Kidney epithelial cell (primary cell): ENCODE data around the gene SIRPB1. TPM values are rescaled to one million over a fixed set of nuclear protein-coding genes. Genes with fewer than 3 reads are reported as not detected.
"Not testable (repeated sequence)": the region's sequence is repeated elsewhere in the genome, so short reads cannot be mapped to it uniquely, and the experiment has no call there.

ENCODE experiments used
- DNase-seq: peaks from one replicate; pipeline ENCODE4 v3.0.0-alpha.2; 2010; ENCODE audit warnings: low read depth
- H3K27me3 ChIP-seq: 2 replicates; pipeline ENCODE4 v1.6.0; 2011; ENCODE audit warnings: low read length; ENCODE audit not compliant: control insufficient read depth, insufficient read depth
- H3K36me3 ChIP-seq: 2 replicates; pipeline ENCODE4 v1.5.1; 2011; ENCODE audit warnings: low read length; ENCODE audit not compliant: control insufficient read depth, insufficient read depth
- H3K4me3 ChIP-seq: 2 replicates; pipeline ENCODE4 v1.5.1; 2011; ENCODE audit warnings: low read depth, mild to moderate bottlenecking, control low read depth, low read length
- CTCF ChIP-seq: IDR thresholded peaks from 2 replicates; pipeline ENCODE4 v1.5.1; 2011; ENCODE audit warnings: mild to moderate bottlenecking, moderate library complexity, low read length, control low read depth, inconsistent platforms; ENCODE audit not compliant: insufficient read depth, poor library complexity, severe bottlenecking
- total RNA-seq: library from RNA; depleted of rRNA; stranded (reverse); fragments of >200 nt; gene quantifications from 2 replicates; pipeline ENCODE4 v1.2.3, GENCODE V29; 2015

The SIRPB1 gene
- total RNA-seq, 1 donor from 2014 or later: 1.4 TPM

DNA sequence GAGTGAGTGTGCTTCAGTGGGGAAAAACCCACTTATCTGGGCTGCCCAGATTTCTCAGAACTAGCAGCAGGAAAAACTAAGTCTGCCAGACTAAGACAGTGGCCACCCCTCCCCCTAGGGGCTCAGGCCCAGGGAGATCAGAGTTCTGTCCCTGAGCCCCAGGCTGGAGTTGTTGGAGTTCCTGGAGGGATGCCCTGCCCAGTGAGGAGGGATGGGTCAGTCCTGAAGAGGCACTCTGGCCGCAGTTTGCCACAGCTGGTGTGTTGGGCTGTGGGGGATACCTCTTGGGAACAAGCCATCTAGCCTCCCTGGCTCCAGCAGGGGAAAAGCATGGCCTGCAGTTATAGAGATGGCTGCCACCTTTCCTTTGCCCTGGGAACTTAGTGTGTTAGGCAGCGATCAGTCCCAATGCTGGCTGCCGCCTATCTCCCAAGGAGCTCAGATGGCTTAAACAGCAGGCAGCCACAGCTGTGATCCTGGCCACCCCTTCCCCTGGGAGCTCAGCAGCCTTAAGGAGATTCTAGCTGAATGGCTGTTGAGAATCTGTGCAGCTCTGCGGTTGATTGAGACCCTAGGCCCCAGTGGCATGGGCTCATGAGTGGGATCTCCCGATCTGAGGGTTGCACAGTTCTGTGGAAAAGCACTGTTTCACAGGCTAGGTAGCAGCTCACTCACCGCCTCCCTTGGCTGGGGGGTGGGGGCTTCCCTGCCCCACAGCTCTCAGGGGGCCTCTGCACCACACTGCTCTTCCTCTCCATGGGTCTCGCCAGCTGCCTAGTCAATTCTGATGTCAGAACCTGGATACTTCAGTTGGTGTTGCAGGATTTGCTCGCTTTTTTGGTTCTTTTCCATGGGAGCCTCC is 24.5 kb upstream of the SIRPB1 start:
- no peak for DNase-seq
- no peaks in the 10 kb centered on the region for H3K27me3 ChIP-seq
- no peak overlapping the region for H3K4me3 ChIP-seq
- no peak for TF ChIP-seq CTCF
- no peaks in the 10 kb centered on the region for H3K36me3 ChIP-seq

DNA sequence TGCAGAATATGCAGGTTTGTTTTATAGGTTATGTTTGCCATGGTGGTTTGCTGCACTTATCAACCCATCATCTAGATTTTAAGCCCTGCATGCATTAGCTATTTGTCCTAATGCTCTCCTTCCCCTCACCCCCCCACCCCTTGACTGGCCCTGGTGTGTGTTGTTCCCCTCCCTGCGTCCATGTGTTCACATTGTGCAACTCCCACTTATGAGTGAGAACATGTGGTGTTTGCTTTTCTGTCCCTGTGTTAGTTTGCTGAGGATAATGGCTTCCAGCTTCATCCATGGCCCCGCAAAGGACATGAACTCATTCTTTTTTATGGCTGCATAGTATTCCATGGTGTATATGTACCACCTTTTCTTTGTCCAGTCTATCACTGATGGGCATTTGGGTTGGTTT is 18.8 kb upstream of the SIRPB1 start:
- not testable (repeated sequence) for H3K4me3 ChIP-seq

GRCh38 chr20:1637755-1638154 is 17.9 kb upstream of the SIRPB1 start:
- Histone ChIP-seq H3K36me3 (no peaks in the 10 kb centered on the region), H3K4me3 (no peak overlapping the region), H3K27me3 (no peaks in the 10 kb centered on the region)
- DNase-seq: peak; percentile 39
- no peak for TF ChIP-seq CTCF

More for the DNA sequence above, 18.8 kb upstream of the SIRPB1 start:
- not testable (repeated sequence) for H3K36me3 ChIP-seq, H3K27me3 ChIP-seq, DNase-seq

- no peaks in the 10 kb centered on the region for H3K27me3 ChIP-seq
- no peaks in the 10 kb centered on the region for H3K36me3 ChIP-seq
- DNase-seq: no peak
- no peak for TF ChIP-seq CTCF
- H3K4me3 ChIP-seq: no peak overlapping the region
Observed at GRCh38 chr20:1637226-1637625, 17.4 kb upstream of the SIRPB1 start.

DNA sequence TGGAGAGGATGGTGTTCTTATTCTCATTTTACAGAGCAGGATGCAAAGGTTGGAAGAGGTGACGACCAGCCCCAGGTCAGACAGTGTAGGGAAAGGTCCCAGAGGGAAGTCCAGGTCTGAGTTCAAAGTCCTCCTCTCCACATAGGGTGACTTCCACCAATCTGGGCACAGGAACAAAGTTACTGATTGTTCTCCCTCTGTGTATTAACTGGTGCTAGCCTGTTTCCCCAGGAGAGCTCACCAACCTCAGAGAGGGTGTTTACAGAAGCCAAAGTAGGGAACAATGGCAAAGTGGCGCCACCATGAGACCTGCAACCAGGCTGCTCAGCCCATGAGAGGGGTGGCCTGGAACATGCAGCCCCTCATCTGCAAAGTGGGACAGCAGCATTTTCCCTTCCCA is 16.8 kb upstream of the SIRPB1 start:
- H3K36me3 ChIP-seq: no peaks in the 10 kb centered on the region
- DNase-seq: no peak
- H3K4me3 ChIP-seq: no peak overlapping the region

DNA sequence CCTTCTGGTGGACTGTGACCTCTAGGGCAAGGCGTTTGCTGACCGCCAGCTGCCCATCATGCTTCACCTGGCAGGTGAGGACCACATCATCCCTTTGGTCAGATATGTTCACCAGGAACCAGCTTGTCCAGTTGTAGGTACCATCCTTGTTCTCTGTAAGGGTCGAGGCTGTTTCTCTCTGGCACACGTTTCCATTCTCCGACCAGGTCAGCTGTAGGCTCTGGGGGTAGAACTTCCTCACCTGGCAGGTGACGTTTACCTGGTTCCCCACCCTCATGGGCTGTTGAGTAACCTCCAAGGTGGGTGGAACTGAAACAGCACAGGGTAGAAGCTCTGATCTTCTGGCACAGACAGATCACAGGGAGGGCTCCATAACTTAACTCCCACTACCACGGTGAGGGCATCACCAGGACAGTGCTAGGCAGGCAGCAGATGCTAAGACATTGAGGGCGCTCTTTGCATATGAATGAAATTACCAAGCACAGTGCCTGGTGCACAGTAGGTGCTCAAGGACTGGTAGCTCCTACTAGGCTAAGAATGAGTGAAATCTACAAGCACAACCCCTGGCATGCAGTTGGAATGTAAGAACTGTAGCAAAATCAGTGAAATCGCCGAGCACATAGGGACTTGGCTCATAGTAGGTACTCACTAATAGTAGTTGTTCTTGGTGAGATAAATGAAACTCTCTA is 15.6 kb upstream of the SIRPB1 start:
- no peak for TF ChIP-seq CTCF
- no peak overlapping the region for H3K4me3 ChIP-seq
- no peaks in the 10 kb centered on the region for H3K27me3 ChIP-seq
- no peak for DNase-seq
- no peaks in the 10 kb centered on the region for H3K36me3 ChIP-seq

More for the DNA sequence above, 16.8 kb upstream of the SIRPB1 start:
- H3K27me3 ChIP-seq: no peaks in the 10 kb centered on the region
- TF ChIP-seq CTCF: no peak
